ENCODE measurements around the gene GPR156. TPM values are rescaled to one million over a fixed set of nuclear protein-coding genes. Genes with fewer than 3 reads are reported as not detected.
A peak's percentile ranks its signal among the peaks of the same experiment; 100 is the strongest.

GPR156 gene
- total RNA-seq, 4 donors from 2014 or later: 0.21 to 2.1 (median 0.50) TPM

DNA sequence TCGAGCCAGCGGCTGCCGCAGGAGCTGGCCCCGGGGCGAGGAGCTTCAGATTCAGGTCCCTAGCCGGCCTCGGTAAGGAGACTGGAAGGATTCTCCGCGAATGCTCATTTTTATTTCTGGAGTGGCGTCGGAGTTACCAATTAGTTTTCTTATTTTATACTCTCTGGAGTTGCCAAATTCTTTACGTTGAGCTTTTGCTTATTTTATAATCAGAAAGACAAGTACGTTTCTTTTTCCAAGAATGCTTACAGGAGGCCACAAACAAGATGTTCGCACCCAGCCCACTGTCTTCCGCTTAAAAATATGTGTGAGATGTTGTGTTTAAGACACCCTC is 453 bp upstream of the GPR156 start:
- peaks cover 0 to 9% (median 4%) of the 10 kb centered on the region in 4 donors for H3K4me1 ChIP-seq
- 22 to 36% methylated on average over 15 of the region's 15 CpGs for WGBS, 2 donors
- H3K27me3 ChIP-seq: no peaks in the 10 kb centered on the region
- no peaks in the 10 kb centered on the region for H3K36me3 ChIP-seq
- peak overlapping the region in 1 of 4 donors; percentile 34 for H3K27ac ChIP-seq
- H3K4me3 ChIP-seq: peak overlapping the region; percentile 33 to 70 (median 42)
- DNase-seq (ENCODE audit: low spot score in 2 of 2): no peak
- H3K9me3 ChIP-seq: peaks cover 0 to 8% (median 0%) of the 10 kb centered on the region in 4 donors
- TF ChIP-seq, protein P1, sequence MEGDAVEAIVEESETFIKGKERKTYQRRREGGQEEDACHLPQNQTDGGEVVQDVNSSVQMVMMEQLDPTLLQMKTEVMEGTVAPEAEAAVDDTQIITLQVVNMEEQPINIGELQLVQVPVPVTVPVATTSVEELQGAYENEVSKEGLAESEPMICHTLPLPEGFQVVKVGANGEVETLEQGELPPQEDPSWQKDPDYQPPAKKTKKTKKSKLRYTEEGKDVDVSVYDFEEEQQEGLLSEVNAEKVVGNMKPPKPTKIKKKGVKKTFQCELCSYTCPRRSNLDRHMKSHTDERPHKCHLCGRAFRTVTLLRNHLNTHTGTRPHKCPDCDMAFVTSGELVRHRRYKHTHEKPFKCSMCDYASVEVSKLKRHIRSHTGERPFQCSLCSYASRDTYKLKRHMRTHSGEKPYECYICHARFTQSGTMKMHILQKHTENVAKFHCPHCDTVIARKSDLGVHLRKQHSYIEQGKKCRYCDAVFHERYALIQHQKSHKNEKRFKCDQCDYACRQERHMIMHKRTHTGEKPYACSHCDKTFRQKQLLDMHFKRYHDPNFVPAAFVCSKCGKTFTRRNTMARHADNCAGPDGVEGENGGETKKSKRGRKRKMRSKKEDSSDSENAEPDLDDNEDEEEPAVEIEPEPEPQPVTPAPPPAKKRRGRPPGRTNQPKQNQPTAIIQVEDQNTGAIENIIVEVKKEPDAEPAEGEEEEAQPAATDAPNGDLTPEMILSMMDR (IDR thresholded peaks at IDR 0.05): no peak

DNA sequence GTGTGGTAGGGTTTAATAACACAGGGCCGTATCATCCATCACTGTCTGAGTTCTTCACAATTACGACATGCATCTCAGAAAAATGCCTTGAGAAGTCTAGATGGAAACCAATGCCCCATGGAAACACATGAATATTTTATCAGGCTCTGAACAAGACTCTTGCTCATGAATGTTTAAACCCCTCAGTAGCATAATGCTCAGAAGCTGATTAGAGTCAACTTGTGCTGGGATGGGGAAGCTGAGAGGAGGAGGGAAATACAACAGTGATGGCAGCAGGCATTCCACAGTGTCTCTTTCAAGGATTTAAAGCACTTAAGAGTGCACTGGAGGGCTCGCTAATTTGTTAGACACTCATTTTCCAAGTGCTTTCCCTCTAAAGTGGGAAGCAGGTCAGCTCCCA is 3.8 kb downstream of the GPR156 start:
- H3K9me3 ChIP-seq: no peaks in the 10 kb centered on the region
- H3K4me3 ChIP-seq: no peak overlapping the region
- no peak overlapping the region for H3K27ac ChIP-seq
- no peaks in the 10 kb centered on the region for H3K36me3 ChIP-seq
- H3K4me1 ChIP-seq: peaks cover 0 to 9% (median 4%) of the 10 kb centered on the region in 4 donors
- no peak for DNase-seq (ENCODE audit: low spot score in 2 of 2)
- TF ChIP-seq, protein P1 (IDR thresholded peaks at IDR 0.05): no peak
- TF ChIP-seq EP300 (IDR thresholded peaks at IDR 0.05): no peak
- no peak for TF ChIP-seq POLR2A (IDR thresholded peaks at IDR 0.05)
- WGBS, 2 donors: 87 to 95% methylated on average over 3 of the region's 3 CpGs
- H3K27me3 ChIP-seq: no peaks in the 10 kb centered on the region

DNA sequence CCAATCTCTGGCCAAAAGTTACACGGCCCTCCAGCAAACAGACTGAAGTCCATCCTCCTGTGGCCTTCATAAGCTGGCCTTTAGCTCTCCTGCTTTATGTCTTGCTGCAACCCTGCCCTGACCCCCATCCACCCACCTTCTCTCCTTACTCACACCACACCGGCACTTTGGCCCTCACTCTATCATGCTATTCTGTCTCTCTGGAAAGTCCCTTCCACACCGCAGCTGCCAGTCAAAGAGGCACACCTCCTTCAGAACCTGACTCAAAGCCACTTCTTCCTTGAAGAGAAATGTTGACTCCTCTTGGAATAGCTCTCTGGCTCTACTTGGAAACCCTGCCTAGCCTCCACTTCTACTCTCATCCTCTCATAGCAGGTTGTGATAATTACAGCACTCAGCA is 4.5 kb downstream of the GPR156 start:
- H3K36me3 ChIP-seq: no peaks in the 10 kb centered on the region
- TF ChIP-seq, protein P1 (IDR thresholded peaks at IDR 0.05): no peak
- TF ChIP-seq POLR2A (IDR thresholded peaks at IDR 0.05): no peak
- no peak for TF ChIP-seq EP300 (IDR thresholded peaks at IDR 0.05)
- H3K4me1 ChIP-seq: peaks cover 0 to 8% (median 4%) of the 10 kb centered on the region in 4 donors
- no peak overlapping the region for H3K27ac ChIP-seq
- H3K27me3 ChIP-seq: no peaks in the 10 kb centered on the region
- 67 to 78% methylated on average over 3 of the region's 3 CpGs for WGBS, 2 donors
- H3K4me3 ChIP-seq: no peak overlapping the region
- no peaks in the 10 kb centered on the region for H3K9me3 ChIP-seq
- no peak for DNase-seq (ENCODE audit: low spot score in 2 of 2)

DNA sequence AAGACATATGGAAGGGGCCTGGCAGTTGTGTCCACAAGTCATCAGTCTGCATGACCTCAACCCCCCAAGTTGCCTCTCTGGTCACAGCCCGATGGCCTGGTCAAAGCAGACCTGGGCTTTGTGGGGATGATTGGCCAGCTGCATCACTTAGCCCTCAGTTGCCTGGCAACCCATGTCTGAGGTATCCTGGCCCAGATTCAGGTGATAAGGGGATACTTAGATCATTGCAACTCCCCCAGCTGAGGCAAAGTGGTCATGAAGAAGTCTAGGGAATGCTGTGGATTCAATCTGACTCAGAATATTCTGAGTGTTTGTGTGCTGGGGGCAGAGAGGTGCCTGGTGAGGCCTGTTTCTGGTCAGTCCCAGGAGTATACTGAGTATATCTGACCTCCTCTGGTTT is 5.0 kb downstream of the GPR156 start:
- H3K36me3 ChIP-seq: no peaks in the 10 kb centered on the region
- TF ChIP-seq, protein P1 (IDR thresholded peaks at IDR 0.05): no peak
- no peak for TF ChIP-seq EP300 (IDR thresholded peaks at IDR 0.05)
- TF ChIP-seq POLR2A (IDR thresholded peaks at IDR 0.05): no peak
- 87 to 100% methylated on average over 1 of the region's 1 CpG for WGBS, 2 donors
- H3K27ac ChIP-seq: no peak overlapping the region
- H3K9me3 ChIP-seq: no peaks in the 10 kb centered on the region
- H3K4me3 ChIP-seq: no peak overlapping the region
- peaks cover 0 to 3% (median 0%) of the 10 kb centered on the region in 4 donors for H3K4me1 ChIP-seq
- DNase-seq (ENCODE audit: low spot score in 2 of 2): no peak
- no peaks in the 10 kb centered on the region for H3K27me3 ChIP-seq

GRCh38 chr3:120276767-120277166 is 8.3 kb downstream of the GPR156 start:
- no peak for DNase-seq (ENCODE audit: low spot score in 2 of 2)
- Histone ChIP-seq H3K27ac (no peak overlapping the region), H3K4me1 (no peaks in the 10 kb centered on the region), H3K9me3 (no peaks in the 10 kb centered on the region), H3K4me3 (no peak overlapping the region), H3K27me3 (no peaks in the 10 kb centered on the region), H3K36me3 (no peaks in the 10 kb centered on the region)
- TF ChIP-seq POLR2A (IDR thresholded peaks at IDR 0.05) (no peak), EP300 (IDR thresholded peaks at IDR 0.05) (no peak)
- TF ChIP-seq, protein P1 (IDR thresholded peaks at IDR 0.05): no peak
- 85 to 90% methylated on average over 2 of the region's 2 CpGs for WGBS, 2 donors

Measured in tibial nerve (tissue), 4 donors.